Loucy (cell line): ENCODE measurements around the gene CPA2.

Experiments
- EZH2phosphoT487 ChIP-seq: fragments of 200-600 bp; IDR thresholded peaks from 2 replicates; pipeline ENCODE4 v1.6.1; 2018; ENCODE audit warnings: antibody characterized with exemption, mild to moderate bottlenecking, moderate library complexity, borderline replicate concordance
- TF ChIP-seq, protein P1 (sequence below): fragments of 200-600 bp; sonication (generic); conservative IDR thresholded peaks from 2 replicates; pipeline ENCODE4 v1.5.1; 2014; ENCODE audit warnings: mild to moderate bottlenecking, antibody characterized with exemption, low read length

- TF ChIP-seq, protein P1, sequence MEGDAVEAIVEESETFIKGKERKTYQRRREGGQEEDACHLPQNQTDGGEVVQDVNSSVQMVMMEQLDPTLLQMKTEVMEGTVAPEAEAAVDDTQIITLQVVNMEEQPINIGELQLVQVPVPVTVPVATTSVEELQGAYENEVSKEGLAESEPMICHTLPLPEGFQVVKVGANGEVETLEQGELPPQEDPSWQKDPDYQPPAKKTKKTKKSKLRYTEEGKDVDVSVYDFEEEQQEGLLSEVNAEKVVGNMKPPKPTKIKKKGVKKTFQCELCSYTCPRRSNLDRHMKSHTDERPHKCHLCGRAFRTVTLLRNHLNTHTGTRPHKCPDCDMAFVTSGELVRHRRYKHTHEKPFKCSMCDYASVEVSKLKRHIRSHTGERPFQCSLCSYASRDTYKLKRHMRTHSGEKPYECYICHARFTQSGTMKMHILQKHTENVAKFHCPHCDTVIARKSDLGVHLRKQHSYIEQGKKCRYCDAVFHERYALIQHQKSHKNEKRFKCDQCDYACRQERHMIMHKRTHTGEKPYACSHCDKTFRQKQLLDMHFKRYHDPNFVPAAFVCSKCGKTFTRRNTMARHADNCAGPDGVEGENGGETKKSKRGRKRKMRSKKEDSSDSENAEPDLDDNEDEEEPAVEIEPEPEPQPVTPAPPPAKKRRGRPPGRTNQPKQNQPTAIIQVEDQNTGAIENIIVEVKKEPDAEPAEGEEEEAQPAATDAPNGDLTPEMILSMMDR = no peak
- no peak for TF ChIP-seq EZH2phosphoT487
These were observed at the start of gene CPA2 for GRCh38 chr7:130266258-130266960.
